Measurements from ENCODE around the gene BST2.
"Not testable (repeated sequence)": the region's sequence is repeated elsewhere in the genome, so short reads cannot be mapped to it uniquely, and the experiment has no call there.

BST2 gene

GRCh38 chr19:17389957-17390664, 15.3 kb downstream of the BST2 start:
- no peak for DNase-seq (ENCODE audit: low read depth in 1 of 2, low spot score in 1 of 2)

- no peak for DNase-seq (ENCODE audit: low read depth in 1 of 2, low spot score in 1 of 2)
These were observed 16.1 kb downstream of the BST2 start for GRCh38 chr19:17389288-17389687.

GRCh38 chr19:17385878-17386611, 19.4 kb downstream of the BST2 start:
- DNase-seq (ENCODE audit: low read depth in 1 of 2, low spot score in 1 of 2), result peak; percentile 35 to 41

- DNase-seq (ENCODE audit: low read depth in 1 of 2, low spot score in 1 of 2), result no peak
These were observed 24.8 kb downstream of the BST2 start for GRCh38 chr19:17380426-17381138.

- no peak for DNase-seq (ENCODE audit: low read depth in 1 of 2, low spot score in 1 of 2)
These were observed 26.2 kb downstream of the BST2 start for GRCh38 chr19:17379221-17379631.

- no peak for DNase-seq (ENCODE audit: low read depth in 1 of 2, low spot score in 1 of 2)
These were observed 27.2 kb downstream of the BST2 start for GRCh38 chr19:17378271-17378670.

- no peak for DNase-seq (ENCODE audit: low read depth in 1 of 2, low spot score in 1 of 2)
These were observed 28.4 kb downstream of the BST2 start, which contains the start of gene PLVAP for GRCh38 chr19:17376935-17377600. PLVAP (minus strand) TSS chr19:17377342; CDS start chr19:17377288, 54 bp downstream.

- DNase-seq (ENCODE audit: low read depth in 1 of 2, low spot score in 1 of 2), result no peak
These were observed 35.3 kb downstream of the BST2 start for GRCh38 chr19:17370026-17370587.

GRCh38 chr19:17365361-17365760, 40.1 kb downstream of the BST2 start:
- no peak for DNase-seq (ENCODE audit: low read depth in 1 of 2, low spot score in 1 of 2)

- DNase-seq (ENCODE audit: low read depth in 1 of 2, low spot score in 1 of 2), result not testable (repeated sequence)
These were observed 41.4 kb downstream of the BST2 start for GRCh38 chr19:17363852-17364605.

- no peak for DNase-seq (ENCODE audit: low read depth in 1 of 2, low spot score in 1 of 2)
These were observed 45.3 kb downstream of the BST2 start for GRCh38 chr19:17359905-17360800.

GRCh38 chr19:17358395-17358794, 47.0 kb downstream of the BST2 start:
- no peak for DNase-seq (ENCODE audit: low read depth in 1 of 2, low spot score in 1 of 2)

- no peak for DNase-seq (ENCODE audit: low read depth in 1 of 2, low spot score in 1 of 2)
These were observed 47.7 kb downstream of the BST2 start for GRCh38 chr19:17357724-17358123.

GRCh38 chr19:17357078-17357666, 48.3 kb downstream of the BST2 start:
- DNase-seq (ENCODE audit: low read depth in 1 of 2, low spot score in 1 of 2), result no peak

- DNase-seq (ENCODE audit: low read depth in 1 of 2, low spot score in 1 of 2), result no peak
These were observed 52.0 kb downstream of the BST2 start for GRCh38 chr19:17353386-17353785.

Data from activated T-helper 1 cell treated with anti-CD3 and anti-CD28 coated beads, Interleukin-2, amount 50 U/mL, for 16 hours (primary cell).